HCT116 (cell line): ENCODE results near the gene SOBP. TPM values are rescaled to one million over a fixed set of nuclear protein-coding genes. Genes with fewer than 3 reads are reported as not detected.

Experiments
- ATAC-seq: fragments of 200-7000 bp; cut with Tn5 transposase; 2 replicates; pipeline ENCODE4 v1.9.1; 2020; ENCODE audit warnings: mild to moderate bottlenecking, moderate library complexity
- BruUV-seq: library from RNA; stranded (reverse); fragments of 400-500 nt; replicated peaks from 2 replicates; lab custom pipeline; 2021; lab: Mats Ljungman, UMichigan
- CTCF ChIA-PET: fragments of 300-600 bp; sonication (Branson Sonifier 250); formaldehyde crosslinking; loops from one replicate; lab custom pipeline; 2021; ENCODE audit warnings: antibody characterized with exemption; lab: Charles Lee
- POLR2A ChIA-PET: fragments of 300-600, 350-600 bp; sonication (Branson Sonifier 250); formaldehyde crosslinking; loops from one replicate; lab custom pipeline; 2021; ENCODE audit warnings: antibody characterized with exemption; lab: Charles Lee
- RAD21 ChIA-PET, 2 experiments: fragments of 300-600 bp; sonication (Branson Sonifier 250); formaldehyde crosslinking; loops; one replicate each; lab custom pipeline; 2023; ENCODE audit warnings: low total read pairs in 2 of 2; ENCODE audit not compliant: uncharacterized antibody in 2 of 2, unreplicated experiment in 2 of 2, low non-redundant PET in 1 of 2; lab: Charles Lee
- DNase-seq: peaks from one replicate; pipeline ENCODE4 v3.0.0-alpha.2; 2010; ENCODE audit warnings: low read depth, low spot score
- H2AFZ ChIP-seq: fragments of 200-600 bp; shearing (Covaris generic), sonication (generic); 2 replicates; pipeline ENCODE4 v1.6.1; 2017; ENCODE audit warnings: low read depth, mixed run types, mixed read lengths, antibody characterized with exemption, low read length; ENCODE audit not compliant: poor library complexity, severe bottlenecking
- H3K27ac ChIP-seq: 2 replicates; pipeline ENCODE4 v1.5.1; 2012; ENCODE audit warnings: low read depth, low read length
- H3K27me3 ChIP-seq: fragments of 200-600 bp; sonication (generic); 2 replicates; pipeline ENCODE4 v1.6.1; 2016; ENCODE audit warnings: mixed run types, low read length, mixed read lengths; ENCODE audit not compliant: insufficient read depth
- H3K36me3 ChIP-seq, 2 experiments: fragments of 200-500 bp in 1 of 2; fragments of 200-600 bp in 1 of 2; sonication (Bioruptor generic) in 1 of 2; sonication (generic) in 1 of 2; 2 replicates each; pipeline versions ENCODE4 v1.5.1 to v1.6.1; 2014 to 2016; ENCODE audit warnings: low read length in 2 of 2, inconsistent platforms in 1 of 2, mixed read lengths in 1 of 2, mixed run types in 1 of 2; ENCODE audit not compliant: insufficient read depth in 2 of 2, control insufficient read depth in 1 of 2
- H3K4me1 ChIP-seq, 2 experiments: fragments of 200-600 bp in 1 of 2; sonication (generic) in 1 of 2; 2 replicates each; pipeline versions ENCODE4 v1.5.1 to v1.6.1; 2012 to 2017; ENCODE audit warnings: low read length in 2 of 2, inconsistent platforms in 1 of 2, mild to moderate bottlenecking in 1 of 2, mixed read lengths in 1 of 2, mixed run types in 1 of 2, moderate library complexity in 1 of 2; ENCODE audit not compliant: insufficient read depth in 2 of 2, control insufficient read depth in 1 of 2
- H3K4me2 ChIP-seq: fragments of 200-600 bp; sonication (generic); 2 replicates; pipeline ENCODE4 v1.6.1; 2017; ENCODE audit warnings: mixed run types, low read length, mixed read lengths
- H3K4me3 ChIP-seq, 2 experiments: fragments of 200-600 bp in 1 of 2; sonication (generic) in 1 of 2; replicated peaks in 1 of 2; 2 replicates each; pipeline ENCODE4 v1.5.1; 2011 to 2016; ENCODE audit warnings: low read length in 2 of 2, control low read depth in 1 of 2, low read depth in 1 of 2, mild to moderate bottlenecking in 1 of 2, mixed read lengths in 1 of 2, mixed run types in 1 of 2
- H3K79me2 ChIP-seq: fragments of 200-600 bp; sonication (generic); 2 replicates; pipeline ENCODE4 v1.6.1; 2017; ENCODE audit warnings: mild to moderate bottlenecking, mixed run types, low read length, moderate library complexity, mixed read lengths; ENCODE audit not compliant: insufficient read depth
- H3K9ac ChIP-seq: fragments of 200-600 bp; sonication (generic); 2 replicates; pipeline ENCODE4 v1.6.1; 2016; ENCODE audit warnings: low read length, mixed read lengths
- H3K9me2 ChIP-seq: fragments of 200-600 bp; sonication (generic), shearing (Covaris generic); 2 replicates; pipeline ENCODE4 v1.6.1; 2017; ENCODE audit warnings: mixed run types, mild to moderate bottlenecking, moderate library complexity; ENCODE audit not compliant: insufficient read depth
- H3K9me3 ChIP-seq, 2 experiments: fragments of 200-500 bp in 1 of 2; fragments of 200-600 bp in 1 of 2; sonication (Bioruptor generic) in 1 of 2; sonication (generic) in 1 of 2; 2 replicates each; pipeline ENCODE4 v1.6.1; 2014 to 2017; ENCODE audit warnings: low read length in 2 of 2, mixed read lengths in 2 of 2, inconsistent platforms in 1 of 2, low read depth in 1 of 2, mild to moderate bottlenecking in 1 of 2, mixed run types in 1 of 2, moderate library complexity in 1 of 2; ENCODE audit not compliant: control insufficient read depth in 1 of 2, insufficient read depth in 1 of 2
- H4K20me1 ChIP-seq: fragments of 200-600 bp; sonication (generic), shearing (Covaris generic); 2 replicates; pipeline ENCODE4 v1.6.1; 2017; ENCODE audit warnings: mixed run types, mild to moderate bottlenecking, moderate library complexity; ENCODE audit not compliant: insufficient read depth
- CBX3 ChIP-seq: IDR thresholded peaks from 2 replicates; pipeline ENCODE4 v1.6.1; 2012; ENCODE audit warnings: low read depth
- ELF1 ChIP-seq: IDR thresholded peaks from 2 replicates; pipeline ENCODE4 v1.6.1; 2012; ENCODE audit warnings: low read depth, borderline replicate concordance
- JUND ChIP-seq: IDR thresholded peaks from 2 replicates; pipeline ENCODE4 v1.6.1; 2012
- POLR2A ChIP-seq: IDR thresholded peaks from 2 replicates; pipeline ENCODE4 v1.7.0; 2011; ENCODE audit warnings: borderline replicate concordance; ENCODE audit not compliant: insufficient read depth, insufficient read length; ENCODE audit errors: extremely low read depth
- RAD21 ChIP-seq: IDR thresholded peaks from 2 replicates; pipeline ENCODE4 v1.6.1; 2012; ENCODE audit warnings: low read depth, mild to moderate bottlenecking
- SIN3A ChIP-seq: IDR thresholded peaks from 2 replicates; pipeline ENCODE4 v1.6.1; 2012; ENCODE audit warnings: low read depth
- SP1 ChIP-seq: IDR thresholded peaks from 2 replicates; pipeline ENCODE4 v1.6.1; 2012; ENCODE audit warnings: low read depth
- TCF7L2 ChIP-seq: IDR thresholded peaks from 2 replicates; pipeline ENCODE4 v1.7.0; 2011; ENCODE audit warnings: borderline replicate concordance, inconsistent platforms; ENCODE audit not compliant: insufficient read depth, insufficient read length; ENCODE audit errors: extremely low read depth
- intact Hi-C: fragments of 100-400 bp; cut with micrococcal nuclease; formaldehyde crosslinking; loops from 2 replicates; pipeline ENCODE4 v1.10.0; 2022
- total RNA-seq: library from RNA; stranded (reverse); gene quantifications from one replicate; pipeline ENCODE4 v1.2.1, GENCODE V29; 2021; ENCODE audit not compliant: unreplicated experiment
- TF ChIP-seq, protein P1 (sequence below), 3 experiments: fragments of 200-600 bp in 1 of 3; sonication (generic) in 1 of 3; IDR thresholded peaks in 2 of 3; conservative IDR thresholded peaks in 1 of 3; 2 replicates each; pipeline ENCODE4 v1.5.1; 2012 to 2017; ENCODE audit warnings: low read depth in 2 of 3, low read length in 2 of 3, antibody characterized with exemption in 1 of 3, borderline replicate concordance in 1 of 3, control low read depth in 1 of 3, mild to moderate bottlenecking in 1 of 3, mixed read lengths in 1 of 3, mixed run types in 1 of 3, moderate library complexity in 1 of 3; ENCODE audit not compliant: insufficient read depth in 1 of 3

SOBP gene
- total RNA-seq, 1 experiment from 2014 or later, result 2.6 TPM

DNA sequence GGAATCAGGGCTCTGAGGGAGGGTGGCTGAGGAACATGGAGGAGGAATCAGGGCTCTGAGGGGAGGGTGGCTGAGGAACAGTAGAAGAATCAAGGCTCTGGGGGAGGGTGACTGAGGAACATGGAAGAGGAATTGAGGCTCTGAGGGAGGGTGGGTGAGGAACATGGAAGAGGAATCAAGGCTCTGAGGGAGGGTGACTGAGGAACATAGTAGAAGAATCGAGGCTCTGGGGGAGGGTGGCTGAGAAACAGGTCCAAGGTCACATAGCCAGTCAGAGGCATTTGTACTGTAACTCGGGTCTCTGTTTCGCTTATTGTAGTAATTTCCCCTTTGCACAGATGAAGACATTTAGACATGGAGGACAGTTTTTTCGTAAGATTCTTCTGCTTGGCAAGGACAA is 164.8 kb downstream of the SOBP start:
- POLR2A ChIA-PET, result no interaction called here
- no peak overlapping the region for H2AFZ ChIP-seq
- no peaks in the 10 kb centered on the region for H3K9me2 ChIP-seq
- no peaks in the 10 kb centered on the region for H3K9me3 ChIP-seq
- no peak overlapping the region for H3K4me3 ChIP-seq
- no peaks in the 10 kb centered on the region for H3K79me2 ChIP-seq
- H3K9ac ChIP-seq, result no peak overlapping the region
- DNase-seq, result no peak
- H3K27ac ChIP-seq, result no peak overlapping the region
- no peaks in the 10 kb centered on the region for H3K27me3 ChIP-seq
- no TSS peak for BruUV-seq
- no peak for TF ChIP-seq ELF1
- TF ChIP-seq SP1, result no peak
- TF ChIP-seq JUND, result no peak
- no peak for TF ChIP-seq POLR2A
- TF ChIP-seq RAD21, result no peak
- no peak for TF ChIP-seq SIN3A
- TF ChIP-seq, protein P1, sequence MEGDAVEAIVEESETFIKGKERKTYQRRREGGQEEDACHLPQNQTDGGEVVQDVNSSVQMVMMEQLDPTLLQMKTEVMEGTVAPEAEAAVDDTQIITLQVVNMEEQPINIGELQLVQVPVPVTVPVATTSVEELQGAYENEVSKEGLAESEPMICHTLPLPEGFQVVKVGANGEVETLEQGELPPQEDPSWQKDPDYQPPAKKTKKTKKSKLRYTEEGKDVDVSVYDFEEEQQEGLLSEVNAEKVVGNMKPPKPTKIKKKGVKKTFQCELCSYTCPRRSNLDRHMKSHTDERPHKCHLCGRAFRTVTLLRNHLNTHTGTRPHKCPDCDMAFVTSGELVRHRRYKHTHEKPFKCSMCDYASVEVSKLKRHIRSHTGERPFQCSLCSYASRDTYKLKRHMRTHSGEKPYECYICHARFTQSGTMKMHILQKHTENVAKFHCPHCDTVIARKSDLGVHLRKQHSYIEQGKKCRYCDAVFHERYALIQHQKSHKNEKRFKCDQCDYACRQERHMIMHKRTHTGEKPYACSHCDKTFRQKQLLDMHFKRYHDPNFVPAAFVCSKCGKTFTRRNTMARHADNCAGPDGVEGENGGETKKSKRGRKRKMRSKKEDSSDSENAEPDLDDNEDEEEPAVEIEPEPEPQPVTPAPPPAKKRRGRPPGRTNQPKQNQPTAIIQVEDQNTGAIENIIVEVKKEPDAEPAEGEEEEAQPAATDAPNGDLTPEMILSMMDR (IDR thresholded peaks at IDR 0.05 in 2 of 3, conservative IDR thresholded peaks at IDR 0.05 in 1 of 3; ENCODE audit: borderline replicate concordance in 1 of 3, insufficient read depth in 1 of 3, low read depth in 2 of 3, low read length in 2 of 3), result no peak
- TF ChIP-seq CBX3, result no peak
- TF ChIP-seq TCF7L2, result no peak
- TF ChIP-seq, all 23 proteins: peak for 0
- ChIA-PET CTCF (interaction anchor here (1.0 to 2.1 kb wide), 4 partner anchors 12 to 504 kb away, joined by 3 to 10 read pairs (median 4); no protein-coding TSS in a partner anchor), RAD21 (no interaction called here)
- Histone ChIP-seq H4K20me1 (no peaks in the 10 kb centered on the region), H3K4me1 (peaks cover 0 to 3% of the 10 kb centered on the region in 2 experiments; a peak in 2 of 4 replicates), H3K36me3 (no peaks in the 10 kb centered on the region), H3K4me2 (no peak overlapping the region)
- intact Hi-C loops, result loop anchor here (1.0 to 5.0 kb wide), 3 partner anchors 337 to 522 kb away; no protein-coding TSS in a partner anchor
- ATAC-seq, result no peak
